Endothelial cell of umbilical vein (primary cell): Measurements from ENCODE around the gene RAD51B. TPM values are rescaled to one million over a fixed set of nuclear protein-coding genes. Genes with fewer than 3 reads are reported as not detected.

Experiments
- BruUV-seq: library from RNA; stranded (reverse); fragments of 400-500 nt; replicated peaks from 2 replicates; lab custom pipeline; 2021; lab: Mats Ljungman, UMichigan
- CTCF ChIA-PET: fragments of 300-600, 350-600 bp; sonication (Branson Sonifier 250); formaldehyde crosslinking; loops from one replicate; lab custom pipeline; 2021; ENCODE audit warnings: antibody characterized with exemption, inconsistent platforms; lab: Charles Lee
- POLR2A ChIA-PET: fragments of 300-600, 350-600 bp; sonication (Branson Sonifier 250); formaldehyde crosslinking; loops from one replicate; lab custom pipeline; 2021; ENCODE audit warnings: antibody characterized with exemption, inconsistent platforms; lab: Charles Lee
- DNase-seq: peaks from one replicate; pipeline ENCODE4 v3.0.0-alpha.2; 2011; ENCODE audit warnings: low read depth, low spot score
- FAIRE-seq: peaks from 2 replicates; lab custom pipeline; 2011; peaks lifted over from hg19 to GRCh38; lab: Jason Lieb, UNC
- H2AFZ ChIP-seq: 2 replicates; pipeline ENCODE4 v1.6.0; 2012; ENCODE audit warnings: low read depth, low read length, control low read depth, inconsistent platforms
- H3K27ac ChIP-seq: 2 replicates; pipeline ENCODE4 v1.5.1; 2011; ENCODE audit warnings: low read depth, mild to moderate bottlenecking, control low read depth, low read length, moderate library complexity; ENCODE audit not compliant: insufficient read depth
- H3K27me3 ChIP-seq, 2 experiments: 2 replicates each; pipeline versions ENCODE4 v1.6.0 to v1.6.1; 2011; ENCODE audit warnings: low read length in 2 of 2, mixed read lengths in 1 of 2; ENCODE audit not compliant: control insufficient read depth in 2 of 2, insufficient read depth in 2 of 2
- H3K36me3 ChIP-seq, 2 experiments: 2 replicates in 1 of 2; 3 replicates in 1 of 2; pipeline ENCODE4 v1.5.1; 2011; ENCODE audit warnings: low read length in 2 of 2, mild to moderate bottlenecking in 1 of 2, moderate library complexity in 1 of 2; ENCODE audit not compliant: control insufficient read depth in 2 of 2, insufficient read depth in 2 of 2; ENCODE audit errors: extremely low read depth in 1 of 2
- H3K4me1 ChIP-seq: 3 replicates; pipeline ENCODE4 v1.5.1; 2011; ENCODE audit warnings: mild to moderate bottlenecking, low read length; ENCODE audit not compliant: control insufficient read depth, insufficient read depth; ENCODE audit errors: extremely low read depth
- H3K4me2 ChIP-seq: 2 replicates; pipeline ENCODE4 v1.6.1; 2011; ENCODE audit warnings: low read length, control low read depth, mixed read lengths; ENCODE audit not compliant: insufficient read depth
- H3K4me3 ChIP-seq, 3 experiments: fragments of 200-600 bp in 1 of 3; sonication (generic), shearing (Covaris generic) in 1 of 3; replicated peaks in 1 of 3; 2 replicates each; pipeline ENCODE4 v1.5.1; 2011 to 2016; ENCODE audit warnings: control low read depth in 3 of 3, low read length in 3 of 3, mild to moderate bottlenecking in 2 of 3, inconsistent platforms in 1 of 3, low read depth in 1 of 3, moderate library complexity in 1 of 3; ENCODE audit not compliant: insufficient read depth in 1 of 3
- H3K79me2 ChIP-seq: 2 replicates; pipeline ENCODE4 v1.6.0; 2012; ENCODE audit warnings: low read length, inconsistent platforms; ENCODE audit not compliant: control insufficient read depth, insufficient read depth
- H3K9ac ChIP-seq: replicated peaks from 2 replicates; pipeline ENCODE3; 2011; ENCODE audit warnings: low read length, control low read depth; ENCODE audit not compliant: insufficient read depth; ENCODE audit errors: extremely low read depth
- H3K9me1 ChIP-seq: replicated peaks from 3 replicates; pipeline ENCODE4 v1.6.0; 2011; ENCODE audit warnings: mild to moderate bottlenecking, low read length; ENCODE audit not compliant: control insufficient read depth, insufficient read depth; ENCODE audit errors: extremely low read depth
- H3K9me3 ChIP-seq: replicated peaks from 2 replicates; pipeline ENCODE4 v1.5.1; 2012; ENCODE audit warnings: low read length, inconsistent platforms; ENCODE audit not compliant: control insufficient read depth, insufficient read depth
- H4K20me1 ChIP-seq: replicated peaks from 2 replicates; pipeline ENCODE3; 2011; ENCODE audit warnings: mild to moderate bottlenecking, low read length; ENCODE audit not compliant: control insufficient read depth, insufficient read depth; ENCODE audit errors: extremely low read depth
- EZH2 ChIP-seq: IDR thresholded peaks from 2 replicates; pipeline ENCODE4 v1.6.1; 2012; ENCODE audit warnings: borderline replicate concordance, low read depth, mild to moderate bottlenecking, moderate library complexity, low read length, inconsistent platforms; ENCODE audit not compliant: severe bottlenecking
- FOS ChIP-seq: IDR thresholded peaks from 2 replicates; pipeline ENCODE4 v1.6.1; 2011; ENCODE audit warnings: mild to moderate bottlenecking, low read length, moderate library complexity, borderline replicate concordance; ENCODE audit not compliant: insufficient read depth
- GATA2 ChIP-seq: IDR thresholded peaks from 2 replicates; pipeline ENCODE4 v1.7.0; 2011; ENCODE audit warnings: low read depth, mild to moderate bottlenecking, moderate library complexity, mixed read lengths, low read length; ENCODE audit not compliant: insufficient read length, insufficient read depth
- JUN ChIP-seq: IDR thresholded peaks from 2 replicates; pipeline ENCODE4 v1.6.1; 2011; ENCODE audit warnings: borderline replicate concordance, low read depth; ENCODE audit not compliant: insufficient read length, insufficient read depth
- MYC ChIP-seq: IDR thresholded peaks from one replicate; pipeline ENCODE4 v1.6.1; 2011; ENCODE audit warnings: mild to moderate bottlenecking, low read depth, low read length
- POLR2A ChIP-seq: IDR thresholded peaks from 2 replicates; pipeline ENCODE4 v1.6.1; 2012; ENCODE audit warnings: low read depth, mild to moderate bottlenecking, control low read depth, low read length
- POLR2AphosphoS5 ChIP-seq: IDR thresholded peaks from 2 replicates; pipeline ENCODE4 v1.6.1; 2012; ENCODE audit warnings: low read depth, mild to moderate bottlenecking, control low read depth, low read length, moderate library complexity; ENCODE audit not compliant: insufficient read depth
- dilution Hi-C: fragments of 300-500 bp; cut with MboI; formaldehyde crosslinking; loops from one replicate; pipeline ENCODE4 v1.15.0; 2019; ENCODE audit warnings: low sequenced_read_pairs; ENCODE audit not compliant: extremely low pct_ligation_motif_present
- intact Hi-C: fragments of 100-400 bp; cut with micrococcal nuclease; formaldehyde crosslinking; loops from one replicate; pipeline ENCODE4 v1.10.0; 2022
- polyA plus RNA-seq, 4 experiments: library from polyadenylated mRNA; depleted of rRNA in 3 of 4; stranded (reverse) in 3 of 4; unstranded in 1 of 4; fragments of >200 nt; gene quantifications; 2 replicates each; pipeline versions ENCODE4 v1.2.1 to v1.2.3, GENCODE V29; 2011 to 2012; ENCODE audit warnings: missing spikeins in 1 of 4
- total RNA-seq: library from RNA; stranded (reverse); gene quantifications from 2 replicates; pipeline ENCODE4 v1.2.3, GENCODE V29; 2021
- TF ChIP-seq, protein P1 (sequence below): IDR thresholded peaks from 2 replicates; pipeline ENCODE4 v1.6.1; 2011; ENCODE audit not compliant: insufficient read depth, insufficient read length
- TF ChIP-seq, protein P2 (sequence below), 2 donors: IDR thresholded peaks; 1 replicate in 1 of 2; 2 replicates in 1 of 2; pipeline ENCODE4 v1.5.1; 2011; ENCODE audit warnings: low read length in 2 of 2, mild to moderate bottlenecking in 2 of 2, moderate library complexity in 2 of 2, control low read depth in 1 of 2, inconsistent platforms in 1 of 2, low read depth in 1 of 2; ENCODE audit not compliant: insufficient read depth in 1 of 2; ENCODE audit errors: extremely low read depth in 1 of 2

RAD51B gene
- total and polyA plus RNA-seq, 2 donors (not counting 3 experiments of a cell fraction or from before 2014, with no cell fraction given), result 3.9 to 19.0 TPM

DNA sequence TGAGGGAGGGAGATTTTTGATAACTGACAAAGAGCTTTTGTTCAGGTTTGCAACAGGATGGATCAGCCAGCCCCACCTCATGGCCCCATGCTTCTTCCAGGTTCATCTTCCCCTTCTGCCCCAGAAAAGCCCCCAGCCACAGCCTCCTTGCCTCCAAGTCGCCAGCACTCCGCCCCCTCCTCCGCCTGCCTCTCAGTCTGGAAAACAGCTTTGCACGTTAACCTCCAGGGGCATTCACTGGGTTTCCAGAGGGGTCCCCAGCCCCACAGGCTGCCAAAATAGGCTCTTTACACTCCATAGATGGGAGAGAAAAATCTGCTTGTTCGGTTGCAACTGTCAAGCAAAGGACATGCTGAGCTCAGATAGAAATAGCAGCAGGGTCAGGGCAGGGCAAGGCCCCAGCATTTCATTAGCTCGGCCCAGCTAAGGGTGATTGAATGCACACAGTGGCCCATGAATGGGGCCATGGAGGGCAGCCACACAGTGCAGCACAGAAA, 719.7 kb downstream of the RAD51B start:
- intact Hi-C loops, result no loop called here
- no peaks in the 10 kb centered on the region for H3K79me2 ChIP-seq
- no peaks in the 10 kb centered on the region for H3K4me1 ChIP-seq
- DNase-seq (no peak), FAIRE-seq (no peak)
- no peaks in the 10 kb centered on the region for H3K36me3 ChIP-seq
- no peaks in the 10 kb centered on the region for H3K9me1 ChIP-seq
- H2AFZ ChIP-seq, result no peak overlapping the region
- ChIA-PET POLR2A (no interaction called here), CTCF (interaction anchor here (1.0 to 1.7 kb wide), 2 partner anchors 32 to 291 kb away, joined by 3 read pairs; no protein-coding TSS in a partner anchor)
- no peak overlapping the region for H3K9ac ChIP-seq
- H3K4me3 ChIP-seq, result no peak overlapping the region
- no peaks in the 10 kb centered on the region for H3K9me3 ChIP-seq
- BruUV-seq, result no TSS peak
- no peak overlapping the region for H3K4me2 ChIP-seq
- H3K27ac ChIP-seq, result no peak overlapping the region
- TF ChIP-seq POLR2A, result no peak
- TF ChIP-seq, protein P1, sequence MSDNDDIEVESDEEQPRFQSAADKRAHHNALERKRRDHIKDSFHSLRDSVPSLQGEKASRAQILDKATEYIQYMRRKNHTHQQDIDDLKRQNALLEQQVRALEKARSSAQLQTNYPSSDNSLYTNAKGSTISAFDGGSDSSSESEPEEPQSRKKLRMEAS, result no peak
- TF ChIP-seq MYC, result no peak
- no peak for TF ChIP-seq POLR2AphosphoS5
- TF ChIP-seq FOS, result no peak
- TF ChIP-seq JUN, result no peak
- dilution Hi-C loops, result no loop called here
- no peaks in the 10 kb centered on the region for H4K20me1 ChIP-seq
- H3K27me3 ChIP-seq, result no peaks in the 10 kb centered on the region

DNA sequence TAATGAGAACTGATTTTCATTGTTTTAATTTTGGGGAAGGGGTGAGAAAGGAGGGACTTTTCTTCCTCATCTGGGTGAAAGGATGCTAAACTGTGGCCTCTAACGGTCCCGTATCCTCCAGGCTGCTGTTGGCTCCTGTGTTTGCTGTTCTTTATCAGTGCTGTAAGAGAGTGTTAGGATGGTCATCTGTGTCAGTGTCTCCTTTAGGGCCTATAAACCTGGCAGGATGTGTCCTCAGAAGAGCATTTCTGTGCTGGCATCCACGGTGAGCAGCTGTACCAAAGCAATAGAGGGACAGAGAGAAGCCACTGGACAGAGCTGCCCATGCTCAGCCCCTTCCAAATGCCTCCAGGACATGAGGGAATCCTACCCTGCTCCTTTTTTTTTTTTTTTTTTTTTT, 720.2 kb downstream of the RAD51B start:
- Histone ChIP-seq H3K9me3 (no peaks in the 10 kb centered on the region), H3K4me3 (no peak overlapping the region), H3K9me1 (no peaks in the 10 kb centered on the region), H3K36me3 (no peaks in the 10 kb centered on the region), H3K27ac (no peak overlapping the region), H3K27me3 (no peaks in the 10 kb centered on the region), H3K4me2 (no peak overlapping the region), H4K20me1 (no peaks in the 10 kb centered on the region), H3K9ac (no peak overlapping the region), H2AFZ (no peak overlapping the region), H3K79me2 (no peaks in the 10 kb centered on the region), H3K4me1 (no peaks in the 10 kb centered on the region)
- intact Hi-C loops, result no loop called here
- TF ChIP-seq, protein P1, result no peak
- TF ChIP-seq, protein P2, sequence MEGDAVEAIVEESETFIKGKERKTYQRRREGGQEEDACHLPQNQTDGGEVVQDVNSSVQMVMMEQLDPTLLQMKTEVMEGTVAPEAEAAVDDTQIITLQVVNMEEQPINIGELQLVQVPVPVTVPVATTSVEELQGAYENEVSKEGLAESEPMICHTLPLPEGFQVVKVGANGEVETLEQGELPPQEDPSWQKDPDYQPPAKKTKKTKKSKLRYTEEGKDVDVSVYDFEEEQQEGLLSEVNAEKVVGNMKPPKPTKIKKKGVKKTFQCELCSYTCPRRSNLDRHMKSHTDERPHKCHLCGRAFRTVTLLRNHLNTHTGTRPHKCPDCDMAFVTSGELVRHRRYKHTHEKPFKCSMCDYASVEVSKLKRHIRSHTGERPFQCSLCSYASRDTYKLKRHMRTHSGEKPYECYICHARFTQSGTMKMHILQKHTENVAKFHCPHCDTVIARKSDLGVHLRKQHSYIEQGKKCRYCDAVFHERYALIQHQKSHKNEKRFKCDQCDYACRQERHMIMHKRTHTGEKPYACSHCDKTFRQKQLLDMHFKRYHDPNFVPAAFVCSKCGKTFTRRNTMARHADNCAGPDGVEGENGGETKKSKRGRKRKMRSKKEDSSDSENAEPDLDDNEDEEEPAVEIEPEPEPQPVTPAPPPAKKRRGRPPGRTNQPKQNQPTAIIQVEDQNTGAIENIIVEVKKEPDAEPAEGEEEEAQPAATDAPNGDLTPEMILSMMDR (IDR thresholded peaks at IDR 0.05; ENCODE audit: extremely low read depth in 1 of 2, insufficient read depth in 1 of 2, low read depth in 1 of 2, low read length in 2 of 2), result no peak
- TF ChIP-seq POLR2AphosphoS5, result no peak
- TF ChIP-seq GATA2, result no peak
- no peak for TF ChIP-seq JUN
- TF ChIP-seq MYC, result no peak
- TF ChIP-seq FOS, result no peak
- TF ChIP-seq POLR2A, result no peak
- TF ChIP-seq EZH2, result no peak
- DNase-seq (no peak), FAIRE-seq (no peak)
- POLR2A ChIA-PET, result no interaction called here
- dilution Hi-C loops, result no loop called here
- BruUV-seq, result no TSS peak
- CTCF ChIA-PET, result no interaction called here
